H9 (cell line): Measurements from ENCODE around the gene PDE7B. TPM values are rescaled to one million over a fixed set of nuclear protein-coding genes. Genes with fewer than 3 reads are reported as not detected.

Experiments used
- DNase-seq: peaks from one replicate; pipeline ENCODE4 v3.0.0-alpha.2; 2017
- H2AFZ ChIP-seq: one replicate; pipeline ENCODE4 v1.6.1; 2013; ENCODE audit warnings: mild to moderate bottlenecking, low read length, control low read depth, moderate library complexity
- H2AK5ac ChIP-seq: 2 replicates; pipeline ENCODE4 v1.6.1; 2013; ENCODE audit warnings: low read length, control low read depth, mixed read lengths; ENCODE audit not compliant: insufficient read length
- H2BK120ac ChIP-seq: one replicate; pipeline ENCODE4 v1.6.1; 2013; ENCODE audit warnings: low read depth, mild to moderate bottlenecking, low read length, control low read depth, inconsistent platforms; ENCODE audit not compliant: poor library complexity, severe bottlenecking
- H2BK12ac ChIP-seq: 2 replicates; pipeline ENCODE4 v1.6.1; 2013; ENCODE audit warnings: low read length, control low read depth, mixed read lengths, low read depth; ENCODE audit not compliant: insufficient read length
- H2BK15ac ChIP-seq: 2 replicates; pipeline ENCODE4 v1.6.1; 2013; ENCODE audit warnings: low read depth, low read length, control low read depth
- H2BK20ac ChIP-seq: one replicate; pipeline ENCODE4 v1.6.1; 2013; ENCODE audit warnings: low read depth, mild to moderate bottlenecking, low read length, control low read depth, inconsistent platforms; ENCODE audit not compliant: poor library complexity, severe bottlenecking
- H2BK5ac ChIP-seq: 2 replicates; pipeline ENCODE4 v1.6.1; 2013; ENCODE audit warnings: low read length, control low read depth, mixed read lengths; ENCODE audit not compliant: insufficient read length
- H3K14ac ChIP-seq: 2 replicates; pipeline ENCODE4 v1.6.1; 2013; ENCODE audit warnings: low read length, control low read depth; ENCODE audit not compliant: insufficient read depth
- H3K18ac ChIP-seq: 2 replicates; pipeline ENCODE4 v1.6.1; 2013; ENCODE audit warnings: low read depth, mild to moderate bottlenecking, mixed read lengths, low read length, control low read depth; ENCODE audit not compliant: insufficient read length
- H3K23ac ChIP-seq: 2 replicates; pipeline ENCODE4 v1.6.1; 2013; ENCODE audit warnings: low read length, control low read depth, mixed read lengths, low read depth; ENCODE audit not compliant: insufficient read length
- H3K23me2 ChIP-seq: 2 replicates; pipeline ENCODE4 v1.6.1; 2013; ENCODE audit warnings: low read depth, mild to moderate bottlenecking, mixed read lengths, low read length, control low read depth; ENCODE audit not compliant: insufficient read length, poor library complexity, severe bottlenecking
- H3K27ac ChIP-seq: 2 replicates; pipeline ENCODE4 v1.5.1; 2013; ENCODE audit warnings: low read length, control low read depth, mixed read lengths, low read depth; ENCODE audit not compliant: insufficient read length
- H3K27me3 ChIP-seq: 2 replicates; pipeline ENCODE4 v1.6.1; 2013; ENCODE audit warnings: low read length, control low read depth, inconsistent platforms; ENCODE audit not compliant: insufficient read depth
- H3K4ac ChIP-seq: 2 replicates; pipeline ENCODE4 v1.6.1; 2013; ENCODE audit warnings: low read depth, mild to moderate bottlenecking, control low read depth, inconsistent platforms, low read length, moderate library complexity
- H3K4me1 ChIP-seq: 2 replicates; pipeline ENCODE4 v1.6.1; 2013; ENCODE audit warnings: low read length, control low read depth, inconsistent platforms; ENCODE audit not compliant: insufficient read depth
- H3K4me2 ChIP-seq: 2 replicates; pipeline ENCODE4 v1.6.1; 2013; ENCODE audit warnings: low read length, control low read depth, mixed read lengths; ENCODE audit not compliant: insufficient read length, insufficient read depth
- H3K56ac ChIP-seq: 2 replicates; pipeline ENCODE4 v1.6.1; 2013; ENCODE audit warnings: low read depth, mild to moderate bottlenecking, mixed read lengths, low read length, control low read depth; ENCODE audit not compliant: insufficient read length
- H3K79me1 ChIP-seq: 2 replicates; pipeline ENCODE4 v1.6.1; 2013; ENCODE audit warnings: low read depth, mild to moderate bottlenecking, moderate library complexity, low read length, control low read depth, inconsistent platforms; ENCODE audit not compliant: insufficient read depth, poor library complexity, severe bottlenecking
- H3K79me2 ChIP-seq: 2 replicates; pipeline ENCODE4 v1.6.1; 2013; ENCODE audit warnings: low read length, control low read depth, inconsistent platforms; ENCODE audit not compliant: insufficient read depth
- H3K9ac ChIP-seq: 2 replicates; pipeline ENCODE4 v1.6.1; 2013; ENCODE audit warnings: low read length, control low read depth, mixed read lengths; ENCODE audit not compliant: insufficient read length; ENCODE audit errors: extremely low read depth
- H3K9me3 ChIP-seq: one replicate; pipeline ENCODE4 v1.6.1; 2013; ENCODE audit warnings: low read depth, low read length, inconsistent platforms; ENCODE audit not compliant: control insufficient read depth
- H3T11ph ChIP-seq: one replicate; pipeline ENCODE4 v1.6.1; 2013; ENCODE audit warnings: mild to moderate bottlenecking, low read length, control low read depth, inconsistent platforms
- H4K20me1 ChIP-seq: one replicate; pipeline ENCODE4 v1.6.1; 2013; ENCODE audit not compliant: control insufficient read depth, insufficient read length, insufficient read depth
- H4K5ac ChIP-seq: 2 replicates; pipeline ENCODE4 v1.6.1; 2013; ENCODE audit warnings: low read depth, mild to moderate bottlenecking, mixed read lengths, low read length, control low read depth; ENCODE audit not compliant: insufficient read length
- H4K8ac ChIP-seq: replicated peaks from 2 replicates; pipeline ENCODE4 v1.6.1; 2013; ENCODE audit warnings: low read length, control low read depth, mixed read lengths, low read depth; ENCODE audit not compliant: insufficient read length
- H4K91ac ChIP-seq: 2 replicates; pipeline ENCODE4 v1.6.1; 2013; ENCODE audit warnings: low read depth, mild to moderate bottlenecking, moderate library complexity, mixed read lengths, low read length, control low read depth; ENCODE audit not compliant: insufficient read length
- H3K27ac Mint-ChIP-seq, 3 experiments: 2 replicates in 2 of 3; 3 replicates in 1 of 3; pipeline ENCODE4 v1.8.0; 2020 to 2021; ENCODE audit warnings: mixed read lengths in 3 of 3, mild to moderate bottlenecking in 1 of 3, moderate library complexity in 1 of 3
- H3K27me3 Mint-ChIP-seq: 2 replicates; pipeline ENCODE4 v1.8.0; 2021; ENCODE audit warnings: low read depth, mild to moderate bottlenecking, moderate library complexity, mixed read lengths
- H3K36me3 Mint-ChIP-seq, 3 experiments: 2 replicates in 2 of 3; 3 replicates in 1 of 3; pipeline ENCODE4 v1.8.0; 2020 to 2021; ENCODE audit warnings: low read depth in 3 of 3, mixed read lengths in 3 of 3; ENCODE audit not compliant: insufficient read depth in 1 of 3
- H3K4me1 Mint-ChIP-seq, 2 experiments: 2 replicates each; pipeline ENCODE4 v1.8.0; 2020; ENCODE audit warnings: mixed read lengths in 2 of 2
- H3K4me3 Mint-ChIP-seq, 2 experiments: 2 replicates in 1 of 2; 3 replicates in 1 of 2; pipeline ENCODE4 v1.8.0; 2020 to 2021; ENCODE audit warnings: mild to moderate bottlenecking in 2 of 2, mixed read lengths in 2 of 2, moderate library complexity in 1 of 2
- H3K9me3 Mint-ChIP-seq, 2 experiments: 2 replicates in 1 of 2; 3 replicates in 1 of 2; pipeline ENCODE4 v1.8.0; 2020; ENCODE audit warnings: mild to moderate bottlenecking in 2 of 2, mixed read lengths in 2 of 2, moderate library complexity in 1 of 2
- CTCF ChIP-seq: fragments of 200-600 bp; sonication (generic); conservative IDR thresholded peaks from 3 replicates; pipeline ENCODE4 v1.8.0; 2021; ENCODE audit warnings: antibody characterized with exemption, mild to moderate bottlenecking
- WGBS: extraction: QIAGEN DNeasy Blood & Tissue Kit; methylation state at CpG from one replicate; pipeline ENCODE4 v1.1.7; 2013; ENCODE audit warnings: missing lambda C conversion rate, low lambda C conversion rate, mixed read lengths; ENCODE audit not compliant: insufficient read length; ENCODE audit errors: extremely low coverage; 5-methylcytosine and 5-hydroxymethylcytosine counted together
- total RNA-seq: library from RNA; stranded (reverse); gene quantifications from 2 replicates; pipeline ENCODE4 v1.2.1, GENCODE V29; 2021

The PDE7B gene
- total RNA-seq, 1 experiment from 2014 or later, result not detected

GRCh38 chr6:136137008-136137692 lies 285.6 kb downstream of the PDE7B start:
- Mint-ChIP-seq H3K27me3 (no peaks in the 10 kb centered on the region), H3K4me1 (no peaks in the 10 kb centered on the region), H3K4me3 (no peak overlapping the region), H3K27ac (no peak overlapping the region), H3K9me3 (0 out of 5 replicates have a peak, but pooled peaks cover 0 to 3% of the 10 kb centered on the region in 2 experiments), H3K36me3 (no peaks in the 10 kb centered on the region)
- Histone ChIP-seq H3K23me2 (no peaks in the 10 kb centered on the region), H3T11ph (no peak overlapping the region), H4K5ac (no peak overlapping the region), H2BK20ac (no peak overlapping the region), H3K4me2 (no peak overlapping the region), H3K27me3 (no peaks in the 10 kb centered on the region), H2BK12ac (no peak overlapping the region), H3K79me1 (no peaks in the 10 kb centered on the region), H2BK120ac (no peak overlapping the region), H2BK15ac (no peak overlapping the region), H3K23ac (no peak overlapping the region), H4K20me1 (no peaks in the 10 kb centered on the region), H4K8ac (no peak overlapping the region), H3K9me3 (no peaks in the 10 kb centered on the region), H3K14ac (no peak overlapping the region), H3K27ac (no peak overlapping the region), H3K18ac (no peak overlapping the region), H2AK5ac (no peak overlapping the region), H3K4me1 (no peaks in the 10 kb centered on the region), H3K79me2 (no peaks in the 10 kb centered on the region), H2BK5ac (no peak overlapping the region), H2AFZ (no peak overlapping the region), H3K4ac (no peak overlapping the region), H4K91ac (no peak overlapping the region), H3K56ac (no peak overlapping the region), H3K9ac (no peak overlapping the region)
- TF ChIP-seq CTCF, result no peak
- no peak for DNase-seq
- WGBS, result no CpG with 5 or more reads among the region's 3 CpGs
